NB4 (cell line): Measurements from ENCODE around the gene LRRN1.

Experiments
- DNase-seq: peaks from one replicate; pipeline ENCODE4 v3.0.0; 2010; ENCODE audit warnings: low read depth
- H3K4me3 ChIP-seq: one replicate; pipeline ENCODE4 v1.5.1; 2011; ENCODE audit warnings: mild to moderate bottlenecking, low read depth, low read length, moderate library complexity
- MAX ChIP-seq: IDR thresholded peaks from 2 replicates; pipeline ENCODE4 v1.6.1; 2011; ENCODE audit warnings: low read depth, low read length
- MYC ChIP-seq: IDR thresholded peaks from 2 replicates; pipeline ENCODE4 v1.6.1; 2011; ENCODE audit warnings: low read depth, low read length
- POLR2A ChIP-seq: IDR thresholded peaks from 2 replicates; pipeline ENCODE4 v1.6.1; 2011; ENCODE audit warnings: mild to moderate bottlenecking; ENCODE audit not compliant: insufficient read length; ENCODE audit errors: extremely low read depth
- TF ChIP-seq, protein P1 (sequence below): IDR thresholded peaks from one replicate; pipeline ENCODE4 v1.5.1; 2012; ENCODE audit warnings: low read depth, low read length

Gene LRRN1

GRCh38 chr3:3800685-3801493, 1.7 kb downstream of the LRRN1 start:
- no peak overlapping the region for H3K4me3 ChIP-seq
- no peak for TF ChIP-seq MYC
- TF ChIP-seq POLR2A, result no peak
- TF ChIP-seq, protein P1, sequence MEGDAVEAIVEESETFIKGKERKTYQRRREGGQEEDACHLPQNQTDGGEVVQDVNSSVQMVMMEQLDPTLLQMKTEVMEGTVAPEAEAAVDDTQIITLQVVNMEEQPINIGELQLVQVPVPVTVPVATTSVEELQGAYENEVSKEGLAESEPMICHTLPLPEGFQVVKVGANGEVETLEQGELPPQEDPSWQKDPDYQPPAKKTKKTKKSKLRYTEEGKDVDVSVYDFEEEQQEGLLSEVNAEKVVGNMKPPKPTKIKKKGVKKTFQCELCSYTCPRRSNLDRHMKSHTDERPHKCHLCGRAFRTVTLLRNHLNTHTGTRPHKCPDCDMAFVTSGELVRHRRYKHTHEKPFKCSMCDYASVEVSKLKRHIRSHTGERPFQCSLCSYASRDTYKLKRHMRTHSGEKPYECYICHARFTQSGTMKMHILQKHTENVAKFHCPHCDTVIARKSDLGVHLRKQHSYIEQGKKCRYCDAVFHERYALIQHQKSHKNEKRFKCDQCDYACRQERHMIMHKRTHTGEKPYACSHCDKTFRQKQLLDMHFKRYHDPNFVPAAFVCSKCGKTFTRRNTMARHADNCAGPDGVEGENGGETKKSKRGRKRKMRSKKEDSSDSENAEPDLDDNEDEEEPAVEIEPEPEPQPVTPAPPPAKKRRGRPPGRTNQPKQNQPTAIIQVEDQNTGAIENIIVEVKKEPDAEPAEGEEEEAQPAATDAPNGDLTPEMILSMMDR, result no peak
- TF ChIP-seq MAX, result no peak
- DNase-seq, result no peak

DNA sequence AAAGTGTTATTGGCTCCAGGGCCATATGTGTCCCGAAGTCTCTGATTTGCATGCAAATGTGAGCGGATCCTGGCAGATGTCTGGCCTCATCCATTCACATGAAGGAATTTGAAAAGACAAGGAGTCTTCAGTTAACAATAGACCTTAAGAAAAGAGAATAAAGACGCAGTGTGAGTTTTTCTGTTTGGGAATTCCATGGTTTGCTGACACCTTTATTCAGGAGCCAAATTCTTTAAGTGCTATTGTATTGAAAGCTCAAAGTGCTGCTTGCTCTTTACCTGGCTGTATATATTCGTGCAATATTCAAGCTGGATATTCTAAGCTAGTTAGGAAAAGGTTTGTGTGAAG, 2.2 kb downstream of the LRRN1 start:
- TF ChIP-seq MYC (no peak), MAX (no peak), POLR2A (no peak)
- TF ChIP-seq, protein P1, result no peak

DNA sequence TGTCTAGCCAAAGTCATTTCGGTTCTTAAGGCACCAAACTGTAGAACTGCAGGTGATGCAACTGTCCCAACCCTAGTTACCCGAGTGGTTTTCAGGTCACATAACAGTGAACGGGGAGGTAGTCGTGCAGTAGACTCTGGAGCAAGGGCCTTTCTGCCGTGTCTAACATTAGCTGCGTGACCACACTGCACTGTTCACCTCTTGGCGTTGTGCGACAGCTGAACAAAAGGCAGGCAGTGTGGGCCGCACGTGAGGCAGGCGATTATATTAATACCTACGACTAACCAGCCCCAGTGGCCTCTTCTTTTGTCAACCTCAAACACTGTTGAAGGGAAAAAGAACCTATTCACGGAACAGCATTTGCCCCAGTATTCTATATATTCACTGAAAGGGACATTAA, 2.8 kb downstream of the LRRN1 start:
- no peak for DNase-seq
- TF ChIP-seq MAX, result no peak
- TF ChIP-seq MYC, result no peak
- TF ChIP-seq POLR2A, result no peak
- no peak overlapping the region for H3K4me3 ChIP-seq

More for the DNA sequence above, 2.2 kb downstream of the LRRN1 start:
- DNase-seq, result no peak
- H3K4me3 ChIP-seq, result no peak overlapping the region

DNA sequence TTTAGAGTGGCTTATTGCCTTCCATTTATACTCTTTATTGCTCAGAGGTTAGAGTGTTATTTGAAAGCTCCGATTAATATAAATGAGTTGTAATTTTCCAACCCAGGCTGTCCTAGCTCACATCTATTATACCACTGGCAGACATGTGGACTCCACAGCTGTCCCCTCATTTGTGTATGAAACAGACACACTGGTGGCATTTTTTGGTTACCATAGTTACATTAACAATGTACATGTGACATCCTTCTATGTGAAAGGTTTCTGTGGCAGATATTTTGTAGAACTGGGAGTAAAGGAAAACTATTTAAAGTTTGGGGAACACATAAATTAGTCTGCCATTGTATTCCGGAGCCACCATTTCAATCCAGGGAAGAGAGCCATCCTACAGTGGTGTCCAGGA, 5.3 kb downstream of the LRRN1 start:
- no peak overlapping the region for H3K4me3 ChIP-seq
- no peak for TF ChIP-seq MAX
- no peak for TF ChIP-seq POLR2A
- no peak for TF ChIP-seq MYC
- TF ChIP-seq, protein P1, result no peak
- no peak for DNase-seq

DNA sequence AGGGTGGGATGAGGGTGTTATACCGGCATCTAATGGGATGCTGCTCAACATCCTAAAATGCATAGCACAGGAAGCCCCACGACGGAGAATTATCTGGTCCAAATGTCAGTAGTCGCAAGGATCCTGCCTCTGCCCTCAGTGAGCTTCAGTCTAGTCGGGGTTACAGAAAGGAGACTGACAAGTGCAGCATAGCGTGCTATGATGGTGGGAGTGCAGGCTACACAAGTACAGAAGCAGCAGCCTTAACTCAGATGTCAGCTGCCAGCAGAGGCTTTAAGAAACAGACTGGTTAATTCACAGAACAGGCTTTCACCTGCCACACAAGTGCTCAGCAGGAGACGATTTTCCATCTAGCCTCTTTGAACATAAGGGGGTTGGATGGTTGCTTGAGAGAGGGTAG, 6.9 kb downstream of the LRRN1 start:
- TF ChIP-seq MYC (no peak), POLR2A (no peak), MAX (no peak)
- TF ChIP-seq, protein P1, result no peak
- no peak overlapping the region for H3K4me3 ChIP-seq
- no peak for DNase-seq

DNA sequence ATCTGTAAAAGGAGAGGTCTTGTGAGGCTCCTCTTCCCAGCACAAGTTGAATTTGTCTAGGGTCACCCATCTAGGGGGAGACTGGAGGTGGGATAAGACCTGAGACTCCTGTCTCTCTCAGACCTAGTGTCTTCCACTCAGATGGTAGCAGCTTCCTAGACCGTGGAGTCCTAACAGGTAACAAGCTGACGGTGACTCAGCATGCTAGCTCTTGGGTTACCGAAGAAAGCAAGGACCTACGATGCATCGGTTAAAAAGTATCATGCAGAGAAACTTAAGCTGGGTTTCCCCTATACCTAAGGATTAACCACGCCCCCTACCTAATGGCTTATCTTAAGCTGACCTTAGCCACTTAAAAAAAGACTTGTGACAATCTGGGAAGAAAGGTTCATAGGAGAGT, 7.6 kb downstream of the LRRN1 start:
- no peak overlapping the region for H3K4me3 ChIP-seq
- TF ChIP-seq MAX (no peak), POLR2A (no peak), MYC (no peak)
- TF ChIP-seq, protein P1, result no peak
- no peak for DNase-seq
